Measurements from ENCODE around the gene MAPK7. TPM values are rescaled to one million over a fixed set of nuclear protein-coding genes. Genes with fewer than 3 reads are reported as not detected.
A peak's percentile ranks its signal among the peaks of the same experiment; 100 is the strongest.

The MAPK7 gene
- total RNA-seq, 1 donor from 2014 or later, result 30.6 TPM

DNA sequence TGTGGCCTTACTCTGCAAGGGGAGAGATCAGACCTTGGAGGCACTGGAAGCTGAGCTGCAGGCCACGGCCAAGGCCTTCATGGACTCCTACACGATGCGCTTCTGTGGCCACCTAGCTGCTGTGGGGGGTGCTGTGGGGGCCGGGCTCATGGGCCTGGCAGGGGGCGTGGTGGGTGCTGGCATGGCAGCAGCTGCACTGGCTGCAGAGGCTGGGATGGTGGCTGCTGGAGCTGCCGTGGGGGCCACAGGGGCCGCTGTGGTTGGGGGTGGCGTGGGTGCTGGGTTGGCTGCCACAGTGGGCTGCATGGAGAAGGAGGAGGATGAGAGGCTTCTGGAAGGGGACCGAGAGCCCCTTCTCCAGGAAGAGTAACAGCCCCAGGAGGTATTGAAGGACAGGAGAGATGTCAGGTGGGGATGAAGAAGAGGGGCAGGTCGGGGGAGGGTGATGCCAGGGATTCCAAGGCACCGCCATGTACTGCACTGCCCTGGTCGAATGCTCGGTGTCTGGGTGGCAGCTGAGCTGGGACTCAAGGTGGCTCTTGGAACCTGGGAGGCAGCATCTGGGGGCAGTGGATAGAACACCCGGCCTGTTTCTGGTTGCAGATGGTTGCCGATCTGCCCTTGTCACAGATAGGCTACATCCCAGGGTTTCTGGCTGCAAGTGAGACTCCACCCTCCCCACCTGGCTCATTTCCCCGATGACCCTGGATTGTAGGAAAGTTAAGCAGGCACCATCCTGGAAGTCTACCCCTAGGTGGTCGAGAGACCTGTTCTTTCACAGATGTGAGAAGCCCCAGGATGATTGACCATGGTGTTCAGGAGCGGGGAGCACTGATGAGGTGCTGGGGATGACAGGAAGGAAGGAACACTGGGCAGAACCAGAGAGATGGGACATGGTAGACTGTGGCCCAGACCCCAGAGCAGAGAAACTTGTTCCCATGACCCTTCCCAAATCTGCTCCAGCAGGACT lies 37.8 kb downstream of the MAPK7 start:
- no peak for DNase-seq (ENCODE audit: low spot score)

DNA sequence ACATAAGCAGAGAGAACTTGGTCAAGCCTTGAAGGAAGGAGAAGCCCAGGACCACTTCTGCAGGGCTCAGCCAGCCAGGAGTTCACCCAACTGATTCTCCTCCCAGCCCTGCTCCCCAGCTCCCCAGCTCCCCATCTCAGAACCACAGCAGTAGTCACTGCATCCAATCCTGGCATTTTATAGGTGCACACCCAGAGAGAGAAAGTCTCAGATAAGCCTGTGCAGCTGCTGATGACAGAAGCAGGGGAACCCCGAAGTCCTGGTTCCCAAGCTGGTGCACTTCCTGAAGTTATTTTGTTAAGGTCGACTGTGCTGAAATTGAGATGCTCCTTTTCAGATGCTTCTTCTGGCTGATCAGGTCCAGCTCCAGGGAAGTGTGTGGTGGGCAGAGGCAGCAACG lies 39.3 kb downstream of the MAPK7 start:
- no peak for DNase-seq (ENCODE audit: low spot score)

DNA sequence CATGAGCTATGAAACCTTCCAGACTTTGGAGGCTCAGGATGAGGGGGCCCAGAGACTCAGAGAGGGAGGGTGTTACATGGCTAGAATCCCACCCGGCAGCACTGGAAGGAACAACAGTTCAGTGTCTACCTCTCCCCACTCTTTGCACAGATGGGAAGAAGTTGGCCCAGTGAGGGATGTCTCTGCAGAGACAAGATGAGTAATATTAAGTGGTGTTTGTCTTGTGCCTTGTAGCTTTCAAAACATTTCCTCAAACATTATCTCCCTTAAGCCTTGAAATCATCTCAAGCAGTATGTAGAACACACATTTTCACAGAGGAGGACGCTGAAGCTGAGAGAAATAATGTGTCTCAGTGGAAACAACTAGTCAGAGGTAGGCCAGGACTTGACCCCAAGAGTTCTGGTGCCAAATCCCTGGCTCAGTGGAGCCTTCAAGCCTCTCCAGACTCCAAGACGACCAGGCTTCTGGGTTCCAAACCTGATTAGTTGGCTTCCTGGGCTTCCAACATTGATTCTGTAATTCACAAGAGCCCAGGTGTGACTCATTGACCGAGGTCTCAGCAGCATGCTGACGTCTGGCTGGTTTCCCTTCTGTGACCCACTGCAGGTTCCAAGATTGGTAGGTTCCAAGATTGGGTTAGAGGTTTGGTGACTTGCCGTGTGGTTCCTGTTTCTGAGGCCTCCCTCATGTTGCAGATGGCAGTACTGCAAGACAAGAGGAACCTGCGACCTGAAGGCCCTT lies 40.1 kb downstream of the MAPK7 start:
- no peak for DNase-seq (ENCODE audit: low spot score)

DNA sequence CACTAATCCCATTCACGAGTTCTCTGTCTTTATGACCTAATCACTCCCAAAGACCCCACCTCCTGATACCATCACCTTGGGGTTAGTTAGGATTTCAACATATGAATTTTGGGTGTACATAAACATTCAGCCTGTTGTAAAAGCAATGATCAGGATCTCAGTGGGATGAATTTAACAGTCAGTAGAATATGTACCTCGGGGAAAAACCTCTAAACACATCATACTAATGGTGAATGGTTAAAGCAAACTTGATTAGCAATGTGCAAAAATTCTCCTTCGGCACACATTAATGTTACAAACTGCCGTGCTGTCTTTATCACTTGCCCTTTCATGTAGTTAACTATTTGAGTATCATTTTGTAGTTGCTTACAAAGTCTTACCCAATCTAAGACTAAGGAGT lies 42.9 kb downstream of the MAPK7 start:
- no peak for DNase-seq (ENCODE audit: low spot score)

DNA sequence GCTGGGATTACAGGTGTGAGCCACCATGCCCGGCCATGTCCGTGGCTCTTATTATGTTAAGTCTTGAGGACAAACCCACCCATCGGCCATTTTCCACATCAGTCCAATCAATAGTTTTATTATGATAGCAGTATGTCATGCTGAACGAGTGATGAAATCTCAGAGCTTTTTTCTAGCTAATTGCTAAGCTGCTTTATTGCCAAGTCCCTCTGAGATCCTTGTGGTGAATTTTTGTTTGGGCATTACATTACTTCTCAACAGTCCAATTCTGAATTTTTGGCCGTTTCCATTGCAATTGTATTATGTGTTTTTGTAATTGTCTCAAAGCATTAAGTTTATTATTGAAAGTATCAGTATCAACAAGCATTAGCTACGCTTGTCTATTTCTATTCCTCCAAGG lies 43.6 kb downstream of the MAPK7 start:
- DNase-seq (ENCODE audit: low spot score), result peak; percentile 19

DNA sequence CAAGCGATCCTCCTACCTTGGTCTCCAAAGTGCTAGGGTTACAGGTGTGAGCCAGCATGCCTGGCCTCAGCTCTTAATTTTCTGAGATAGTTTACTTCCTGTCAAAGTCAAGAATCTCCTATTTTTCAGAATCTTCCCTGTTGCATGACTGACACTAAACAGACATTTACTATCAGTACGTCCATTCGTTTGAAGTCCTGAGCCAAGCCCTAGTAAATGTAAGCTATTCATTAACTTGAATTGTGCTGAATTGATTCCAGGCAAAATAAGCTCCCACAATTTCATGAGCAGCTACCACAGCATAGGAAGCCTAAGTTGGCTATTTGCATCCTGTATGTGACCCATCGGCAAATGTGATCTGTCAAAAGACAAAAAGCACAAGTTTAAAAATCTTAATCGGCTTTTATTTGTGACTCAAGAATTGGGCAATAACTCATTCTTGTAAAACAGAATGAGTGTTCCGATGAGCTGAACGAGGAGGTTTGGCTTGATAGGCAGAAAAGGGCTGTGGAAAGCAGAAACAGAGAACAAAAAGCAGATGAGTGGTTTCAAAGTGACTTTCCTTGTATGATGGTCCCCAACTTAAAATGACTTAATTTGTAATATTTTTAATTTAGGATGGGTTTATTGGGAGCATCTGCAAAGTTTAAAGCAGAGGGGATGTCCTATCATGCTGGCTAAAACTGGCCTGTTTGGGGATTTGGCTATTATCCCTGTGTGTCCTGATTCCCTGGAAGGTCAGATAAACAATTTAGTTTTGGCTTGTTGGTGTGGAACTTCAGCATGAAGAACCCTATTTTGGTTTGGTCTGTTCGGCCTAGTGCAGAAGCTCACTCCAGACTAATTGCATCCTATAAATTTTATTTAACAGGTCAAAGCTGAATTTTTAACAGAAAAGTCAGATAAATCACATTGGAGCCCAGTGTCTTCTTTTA lies 46.9 kb downstream of the MAPK7 start:
- peak; percentile 38 for DNase-seq (ENCODE audit: low spot score)

DNA sequence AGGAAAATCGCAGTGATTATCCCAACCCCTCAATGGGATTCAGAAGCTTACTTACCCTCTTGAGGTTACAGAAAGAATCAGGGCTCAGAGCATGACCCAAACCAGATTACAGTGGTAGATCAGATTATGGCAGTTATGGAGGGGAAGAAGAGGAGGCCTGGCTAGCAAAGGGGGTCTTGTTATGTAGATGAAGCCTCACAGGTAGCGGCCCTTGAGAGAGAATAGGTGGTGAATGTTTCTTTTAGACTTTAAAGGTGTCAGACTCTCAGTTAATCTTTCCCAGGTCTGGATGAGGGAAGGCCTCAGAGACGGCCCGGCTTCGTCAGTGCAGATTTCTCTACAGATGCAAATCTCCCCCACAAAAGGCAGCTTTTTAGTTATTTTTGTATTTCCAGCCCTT lies 48.3 kb downstream of the MAPK7 start:
- no peak for DNase-seq (ENCODE audit: low spot score)

DNA sequence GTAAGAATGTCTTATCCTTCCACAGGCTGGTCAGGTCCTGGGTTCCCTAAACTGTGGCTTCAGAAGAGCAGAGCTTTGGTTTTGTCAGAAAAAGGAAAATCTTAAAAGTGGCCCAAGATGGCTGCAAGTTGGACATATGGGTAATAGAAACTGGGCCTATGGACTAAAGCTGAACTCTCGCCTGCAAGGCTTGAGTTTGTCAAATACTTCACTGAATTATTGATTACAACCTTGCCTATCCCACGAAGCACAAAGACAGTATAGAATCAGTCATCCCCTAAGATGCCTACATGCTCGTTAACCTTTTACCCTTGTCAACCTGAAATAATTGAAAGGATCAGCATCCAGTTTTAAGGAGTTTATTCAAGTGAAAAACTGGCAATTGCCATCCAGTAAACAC lies 53.4 kb downstream of the MAPK7 start:
- no peak for DNase-seq (ENCODE audit: low spot score)

Other genes with a start within 250 kb of the MAPK7 start
- gene EPN2, start 141.1 kb upstream of the MAPK7 start, total RNA-seq, result 63.9 TPM
- 22.7 TPM for gene B9D1, start 15.8 kb upstream of the MAPK7 start, total RNA-seq
- 119 TPM for gene MFAP4, start 8.7 kb downstream of the MAPK7 start, total RNA-seq
- 20.7 TPM for gene RNF112, start 32.7 kb downstream of the MAPK7 start, total RNA-seq
- gene SLC47A1, start 155.4 kb downstream of the MAPK7 start, total RNA-seq, result 2.0 TPM

Data from ureter (tissue), 1 donor.